ENCODE measurements around the gene PDE6B.

Gene PDE6B

DNA sequence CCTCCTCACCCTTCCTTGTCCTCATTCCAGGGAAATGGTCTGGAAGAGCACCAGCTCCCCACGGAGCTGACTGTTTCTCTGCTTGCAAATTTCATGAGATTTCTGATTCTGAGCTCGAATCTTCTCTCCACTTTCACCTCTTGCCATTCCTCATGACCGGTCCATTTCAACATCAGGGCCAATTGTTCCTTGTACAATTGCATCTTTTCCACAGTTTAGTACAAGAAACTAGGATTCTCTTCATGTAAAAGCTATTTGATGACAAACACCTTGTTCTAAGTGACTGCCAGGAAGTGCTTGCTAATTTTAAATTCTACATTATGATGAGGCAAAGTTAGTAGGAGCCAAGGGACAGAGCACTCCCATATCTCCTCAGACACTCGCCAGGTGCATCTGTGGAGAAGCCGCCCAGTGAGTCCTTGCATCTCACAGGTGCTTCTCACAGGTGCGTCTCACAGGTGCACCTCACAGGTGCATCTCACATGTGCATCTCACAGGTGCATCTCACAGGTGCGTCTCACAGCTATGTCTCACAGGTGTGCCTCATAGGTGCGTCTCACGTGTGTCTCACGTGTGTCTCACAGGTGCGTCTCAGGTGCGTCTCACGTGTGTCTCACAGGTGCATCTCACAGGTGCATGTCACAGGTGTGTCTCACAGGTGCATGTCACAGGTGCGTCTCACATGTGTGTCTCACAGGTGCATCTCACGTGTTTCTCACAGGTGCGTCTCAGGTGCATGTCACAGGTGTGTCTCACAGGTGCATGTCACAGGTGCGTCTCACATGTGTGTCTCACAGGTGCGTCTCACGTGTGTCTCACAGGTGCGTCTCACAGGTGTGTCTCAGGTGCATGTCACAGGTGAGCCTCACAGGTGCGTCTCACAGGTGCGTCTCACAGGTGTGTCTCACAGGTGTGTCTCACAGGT is 3.0 kb upstream of the PDE6B start:
- in situ Hi-C loops (cut with MboI; ENCODE audit: low sequenced_read_pairs) = no loop called here

DNA sequence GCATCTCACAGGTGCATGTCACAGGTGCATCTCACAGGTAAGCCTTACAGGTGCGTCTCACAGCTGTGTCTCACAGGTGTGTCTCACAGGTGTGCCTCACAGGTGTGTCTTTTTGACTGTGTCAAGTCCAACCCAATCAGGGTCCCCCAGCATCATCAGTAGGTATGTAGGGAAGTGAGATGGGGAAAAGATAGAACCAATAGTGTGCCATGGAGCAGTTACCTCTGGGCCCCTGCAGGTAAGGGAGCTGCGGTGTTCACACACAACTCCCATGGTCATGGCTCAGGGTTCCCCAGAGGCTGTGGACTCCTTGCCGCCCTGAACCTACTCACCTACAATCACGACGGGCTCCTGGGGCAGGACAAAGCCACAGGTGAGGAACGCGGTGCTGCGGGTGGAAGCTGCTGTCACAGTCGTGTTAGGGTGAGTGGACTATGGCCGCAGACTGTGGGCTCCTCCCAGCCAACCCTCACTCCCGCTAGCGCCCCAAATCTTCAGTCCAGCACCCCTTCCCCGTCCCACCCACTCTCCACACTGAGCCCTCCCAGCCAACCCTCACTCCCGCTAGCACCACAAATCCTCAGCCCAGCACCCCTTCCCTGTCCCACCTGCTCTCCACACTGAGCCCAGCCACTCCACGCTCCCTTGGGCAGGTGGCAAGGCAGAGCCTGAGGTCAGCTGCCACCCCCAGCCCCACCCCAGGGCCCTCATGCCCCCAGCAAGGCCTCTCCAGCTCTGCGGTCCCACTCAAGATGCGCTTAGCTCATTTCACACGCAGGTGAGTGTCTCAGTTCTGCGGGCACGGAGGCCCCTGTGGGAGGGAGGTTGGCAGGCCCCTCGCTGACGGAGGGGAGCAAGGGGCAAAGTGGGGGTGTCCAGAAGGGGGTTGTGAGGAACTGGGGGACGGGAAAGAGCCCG is 2.1 kb upstream of the PDE6B start:
- in situ Hi-C loops (cut with MboI; ENCODE audit: low sequenced_read_pairs) = no loop called here

DNA sequence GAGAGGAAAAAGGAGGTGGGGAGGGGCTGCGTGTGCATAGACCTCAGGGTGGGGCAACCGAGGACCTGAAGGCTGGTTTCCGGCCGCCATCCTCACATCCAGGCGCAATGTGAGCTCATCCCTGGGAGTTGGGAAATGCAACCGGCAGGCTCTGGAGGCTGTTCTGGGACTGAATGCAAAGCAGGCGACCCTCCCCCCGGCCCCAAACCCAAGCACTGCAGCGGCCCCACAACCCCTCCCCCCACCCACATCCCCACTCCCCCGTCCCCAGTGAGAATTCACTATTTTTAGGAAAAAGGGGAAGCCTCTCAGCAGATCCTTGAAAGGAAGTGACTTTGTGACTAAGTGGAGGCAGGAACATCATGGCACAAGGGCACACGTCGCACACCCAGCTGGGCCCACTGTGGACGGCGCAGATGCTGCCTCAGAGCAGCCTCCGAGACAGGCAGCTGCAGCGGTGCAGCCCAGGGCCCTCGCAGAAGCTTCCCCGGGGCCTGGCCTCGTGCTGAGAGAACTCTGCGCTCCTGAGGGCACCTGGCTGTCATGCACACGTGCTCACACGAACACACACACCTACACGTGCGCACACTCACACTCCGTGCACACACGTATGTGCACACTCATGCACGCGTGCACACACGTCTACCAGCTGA is 1.3 kb upstream of the PDE6B start:
- in situ Hi-C loops (cut with MboI; ENCODE audit: low sequenced_read_pairs) = no loop called here

DNA sequence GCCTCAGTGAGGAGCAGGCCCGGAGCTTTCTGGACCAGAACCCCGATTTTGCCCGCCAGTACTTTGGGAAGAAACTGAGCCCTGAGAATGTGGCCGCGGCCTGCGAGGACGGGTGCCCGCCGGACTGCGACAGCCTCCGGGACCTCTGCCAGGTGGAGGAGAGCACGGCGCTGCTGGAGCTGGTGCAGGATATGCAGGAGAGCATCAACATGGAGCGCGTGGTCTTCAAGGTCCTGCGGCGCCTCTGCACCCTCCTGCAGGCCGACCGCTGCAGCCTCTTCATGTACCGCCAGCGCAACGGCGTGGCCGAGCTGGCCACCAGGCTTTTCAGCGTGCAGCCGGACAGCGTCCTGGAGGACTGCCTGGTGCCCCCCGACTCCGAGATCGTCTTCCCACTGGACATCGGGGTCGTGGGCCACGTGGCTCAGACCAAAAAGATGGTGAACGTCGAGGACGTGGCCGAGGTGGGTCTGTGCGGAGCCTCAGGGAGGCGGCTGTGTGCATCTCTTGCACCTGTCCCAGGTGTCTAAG is 323 bp downstream of the PDE6B start:
- in situ Hi-C loops (cut with MboI; ENCODE audit: low sequenced_read_pairs) = no loop called here

DNA sequence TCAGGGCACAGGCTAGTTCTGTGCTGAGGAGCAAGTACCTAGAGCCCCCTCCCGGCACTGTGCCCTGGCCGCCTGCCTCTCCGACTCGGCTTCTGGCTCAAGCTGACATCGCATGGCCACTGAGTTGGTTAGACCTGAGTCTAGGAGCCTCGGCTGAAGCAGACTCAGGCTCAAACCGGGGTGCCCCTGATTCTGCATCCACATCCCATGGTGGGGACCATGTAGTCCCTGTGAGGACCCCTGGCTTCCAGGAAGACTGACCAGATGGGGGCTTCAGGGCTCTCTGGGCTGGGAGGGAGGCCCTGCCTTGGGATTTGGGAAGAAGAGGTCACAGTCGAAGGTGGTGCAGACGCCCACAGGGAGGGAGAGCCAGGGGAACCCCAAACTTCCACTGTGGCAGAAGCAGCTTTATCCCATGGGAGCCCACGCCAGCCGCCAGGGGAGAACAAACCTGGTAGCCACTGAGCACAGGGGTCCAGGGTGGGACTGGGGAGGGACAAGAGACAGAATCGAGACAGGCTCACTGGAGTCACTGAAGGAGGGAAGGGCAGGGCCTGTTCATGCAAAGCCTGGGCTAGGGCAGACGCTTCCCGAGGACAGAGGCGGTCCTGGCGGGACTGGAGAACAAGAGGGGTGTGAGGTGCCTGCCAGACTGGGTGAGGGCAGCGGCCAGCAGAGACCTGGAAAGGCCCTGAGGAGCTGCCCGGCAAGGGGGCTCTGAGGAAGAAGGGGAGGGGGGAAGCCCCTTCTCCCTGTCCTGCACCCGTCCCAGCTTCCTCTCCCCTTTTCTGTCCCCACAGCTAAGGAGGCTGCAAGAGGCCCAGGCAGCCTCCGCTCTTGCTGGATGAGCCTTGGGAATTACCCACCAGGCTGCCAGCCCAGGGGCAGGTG is 1.1 kb downstream of the PDE6B start:
- in situ Hi-C loops (cut with MboI; ENCODE audit: low sequenced_read_pairs) = no loop called here

DNA sequence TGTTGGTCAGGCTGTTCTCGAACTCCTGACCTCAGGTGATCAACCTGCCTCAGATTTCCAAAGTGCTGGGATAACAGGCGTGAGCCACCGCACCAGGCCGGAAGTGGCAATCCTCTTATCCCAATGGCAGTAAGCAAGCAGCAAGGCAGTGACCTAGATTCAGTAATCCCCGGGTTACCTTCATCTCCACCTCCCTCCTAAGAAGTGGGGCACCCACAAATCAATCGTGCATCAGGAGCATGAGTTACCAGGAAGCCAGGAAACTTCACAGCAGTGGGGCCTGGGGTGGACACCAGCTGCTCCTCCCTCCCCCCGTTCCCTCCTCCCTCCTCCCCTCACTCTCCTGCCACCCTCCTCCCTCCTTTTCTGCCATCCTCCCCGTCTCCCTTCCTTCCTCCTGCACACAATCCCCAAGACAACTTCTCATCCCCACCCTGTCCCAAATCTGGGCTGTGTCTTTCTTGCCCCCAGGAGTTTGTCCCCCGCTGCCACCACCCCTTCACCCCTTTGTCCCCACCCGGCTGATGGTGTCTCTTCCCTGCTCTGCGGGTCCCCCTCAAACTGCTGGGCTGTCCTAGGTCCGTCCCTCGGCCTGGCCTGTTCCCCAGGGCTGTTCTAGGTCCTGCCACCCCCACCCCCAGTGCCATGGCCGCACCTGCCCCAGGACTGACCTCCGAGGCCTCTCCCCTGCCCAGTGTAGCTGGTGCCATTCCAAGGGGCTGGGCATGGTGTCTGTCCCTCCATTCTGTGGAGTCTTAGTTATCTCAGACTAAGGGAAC is 2.2 kb downstream of the PDE6B start:
- in situ Hi-C loops (cut with MboI; ENCODE audit: low sequenced_read_pairs) = no loop called here

DNA sequence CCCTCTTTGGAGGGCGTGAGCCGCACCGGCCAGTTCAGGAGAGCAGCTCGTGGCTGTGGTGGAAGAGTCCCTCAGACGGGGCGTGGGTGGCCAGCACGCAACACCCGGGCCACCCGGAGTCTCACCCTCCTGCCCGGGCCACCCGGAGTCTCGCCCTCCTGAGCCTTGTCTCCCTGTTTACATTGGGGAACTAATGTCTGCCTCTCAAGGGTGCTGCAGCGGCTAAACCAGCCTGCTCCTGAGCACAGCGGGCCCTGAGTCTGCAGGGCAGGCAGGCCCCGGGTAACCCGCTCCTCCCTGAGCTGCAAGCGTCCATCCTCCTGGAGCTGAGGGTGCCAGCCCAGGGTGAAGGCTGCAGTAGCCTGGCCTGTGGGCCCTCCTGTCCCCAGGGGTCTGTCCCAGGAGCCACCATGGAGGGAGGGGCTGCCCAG is 3.0 kb downstream of the PDE6B start:
- in situ Hi-C loops (cut with MboI; ENCODE audit: low sequenced_read_pairs) = no loop called here

DNA sequence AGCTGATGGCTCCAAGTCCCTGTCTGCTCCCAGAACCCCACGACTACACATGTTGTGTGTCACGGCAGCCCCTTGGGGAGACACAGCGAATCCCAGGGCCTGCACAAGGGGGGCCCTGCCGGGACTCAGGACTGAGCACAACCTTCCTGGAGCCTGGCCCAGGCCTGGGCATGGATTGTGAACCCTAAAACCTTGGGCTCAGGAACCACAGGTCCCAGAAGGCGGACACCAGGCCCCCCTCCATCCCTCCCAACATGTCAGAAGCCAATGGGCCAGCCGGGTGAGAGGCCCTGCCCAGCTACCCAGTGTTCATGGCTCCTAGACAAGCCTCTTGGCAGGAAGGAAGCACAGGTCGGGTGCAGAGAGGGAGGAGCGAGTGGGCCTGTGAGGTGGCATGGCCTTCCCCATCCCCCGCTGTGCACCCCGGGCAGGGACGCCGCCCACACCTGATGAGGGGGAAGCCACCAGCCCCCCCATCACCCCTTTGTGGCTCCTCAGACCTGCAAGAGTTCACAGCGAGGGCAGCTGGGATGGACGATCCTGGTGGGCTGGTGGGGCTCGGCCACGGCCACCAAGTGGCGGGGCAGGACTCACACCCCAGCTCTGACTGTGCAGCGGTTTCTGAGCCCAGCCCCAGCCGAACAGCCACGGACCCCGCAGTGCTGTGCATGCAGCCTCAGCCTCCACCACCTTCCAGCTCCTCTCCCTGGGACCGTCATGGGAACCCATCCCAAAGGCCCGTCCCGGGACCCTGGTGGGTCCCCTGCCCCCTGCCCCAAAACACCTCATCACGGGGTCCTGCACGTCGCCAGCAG is 3.7 kb downstream of the PDE6B start:
- in situ Hi-C loops (cut with MboI; ENCODE audit: low sequenced_read_pairs) = no loop called here

DNA sequence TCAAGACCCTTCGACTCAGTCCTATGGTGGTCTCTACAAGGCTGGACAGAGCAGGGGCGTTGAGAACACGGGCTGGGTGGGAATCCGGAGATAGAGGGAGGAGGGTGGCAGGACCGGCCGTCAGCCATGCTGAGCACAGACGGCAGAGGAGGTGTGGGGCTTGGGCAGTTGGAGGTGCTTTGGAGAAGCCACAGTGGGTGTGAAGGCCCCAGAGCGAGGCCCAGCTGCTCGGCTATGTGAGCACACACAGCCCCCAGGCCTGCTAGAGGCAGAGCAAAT is 4.2 kb downstream of the PDE6B start:
- in situ Hi-C loops (cut with MboI; ENCODE audit: low sequenced_read_pairs) = no loop called here

DNA sequence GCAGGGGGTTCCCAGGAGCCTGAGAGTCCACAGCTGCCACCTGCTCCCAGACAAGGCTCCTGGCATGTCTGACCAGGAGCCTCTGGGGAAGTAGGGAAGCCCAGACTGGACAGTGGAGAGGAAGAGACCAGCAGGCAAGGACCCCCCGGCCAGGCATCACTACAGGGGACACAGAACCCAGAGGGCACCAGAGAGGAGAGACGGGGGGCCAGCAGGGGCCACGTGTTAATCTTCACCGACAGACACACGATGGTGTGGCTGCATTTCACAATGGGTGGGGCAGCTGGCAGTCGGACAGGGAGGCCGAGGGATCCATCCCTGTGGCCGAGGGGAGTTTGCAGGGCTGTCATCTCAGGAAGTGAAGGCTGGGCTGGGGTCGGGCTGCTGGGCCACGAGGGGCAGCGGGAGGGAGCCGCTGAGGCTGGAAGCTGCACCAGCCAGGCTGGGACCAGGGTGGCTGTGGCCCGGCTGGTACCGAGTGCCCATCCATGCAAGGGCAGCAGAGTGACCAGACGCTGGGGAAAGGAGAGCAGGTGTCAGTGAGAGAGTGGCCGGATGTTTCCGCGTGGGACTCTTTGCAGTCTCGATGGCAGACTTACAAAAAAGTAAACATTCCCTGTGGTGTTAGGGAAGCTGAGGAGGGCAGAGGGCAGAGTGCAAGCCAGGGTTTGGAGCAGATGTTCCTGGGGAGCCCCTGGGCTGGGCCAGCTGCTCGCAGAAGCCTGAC is 4.7 kb downstream of the PDE6B start:
- in situ Hi-C loops (cut with MboI; ENCODE audit: low sequenced_read_pairs) = no loop called here

DNA sequence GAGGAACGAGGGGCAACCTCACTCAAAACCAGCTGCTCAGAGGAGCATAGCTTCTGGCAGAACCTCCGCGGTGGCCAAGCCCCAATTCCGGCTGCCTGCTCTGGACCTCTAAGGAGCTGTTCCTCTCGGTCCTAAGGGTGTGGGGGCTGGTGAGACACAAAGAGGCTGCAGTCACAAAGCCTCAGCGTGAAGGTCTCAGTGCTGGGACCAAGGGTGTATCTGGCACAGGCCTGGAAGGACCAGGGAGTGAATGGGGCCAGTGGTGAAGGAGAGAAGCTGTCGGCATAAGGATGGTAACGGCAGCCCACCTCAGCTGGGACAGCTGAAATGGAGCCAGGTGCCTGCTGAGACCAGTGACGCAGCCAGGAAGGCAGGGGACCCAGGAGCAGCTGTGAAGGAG is 5.3 kb downstream of the PDE6B start:
- in situ Hi-C loops (cut with MboI; ENCODE audit: low sequenced_read_pairs) = no loop called here

DNA sequence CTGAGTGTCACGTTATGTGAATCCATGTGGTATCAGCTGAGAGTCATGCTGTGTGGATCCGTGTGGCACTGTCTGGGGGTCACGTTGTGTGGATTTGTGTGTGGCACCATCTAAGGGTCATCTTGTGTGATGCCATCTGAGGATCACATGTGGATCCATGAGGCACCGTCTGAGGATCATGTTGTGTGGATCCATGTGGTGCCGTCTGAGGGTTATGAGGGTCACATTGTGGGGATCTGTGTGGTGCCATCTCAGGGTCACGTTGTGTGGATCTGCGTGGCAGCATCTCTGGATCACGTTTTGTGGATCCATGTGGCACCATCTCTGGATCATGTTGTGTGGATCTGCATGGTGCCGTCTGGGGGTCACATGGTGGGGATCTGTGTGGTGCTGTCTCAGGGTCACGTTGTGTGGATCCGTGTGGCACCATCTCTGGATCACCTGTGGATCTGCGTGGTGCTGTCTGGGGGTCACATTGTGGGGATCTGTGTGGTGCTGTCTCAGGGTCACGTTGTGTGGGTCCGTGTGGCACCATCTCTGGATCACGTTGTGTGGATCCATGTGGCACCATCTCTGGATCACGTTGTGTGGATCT is 6.9 kb downstream of the PDE6B start:
- in situ Hi-C loops (cut with MboI; ENCODE audit: low sequenced_read_pairs) = no loop called here

DNA sequence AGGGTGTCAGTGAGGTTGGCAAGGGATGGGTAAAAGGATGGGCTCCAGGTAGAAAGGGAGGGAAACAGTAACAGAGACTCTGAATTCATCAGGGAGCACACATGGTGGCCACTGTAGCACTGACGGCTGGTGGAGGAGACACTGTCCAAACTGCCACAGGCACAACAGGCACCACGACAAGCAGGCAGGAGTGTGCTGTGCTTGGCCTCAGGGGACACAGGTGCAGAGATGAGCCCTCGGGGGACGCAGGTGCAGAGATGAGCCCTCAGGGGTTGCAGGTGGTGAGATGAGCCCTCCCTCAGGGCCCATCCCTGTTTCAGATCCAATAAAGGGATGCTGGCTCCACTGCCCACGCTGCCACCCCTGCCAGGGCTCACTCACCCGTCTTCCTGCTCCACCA is 7.6 kb downstream of the PDE6B start:
- in situ Hi-C loops (cut with MboI; ENCODE audit: low sequenced_read_pairs) = no loop called here

DNA sequence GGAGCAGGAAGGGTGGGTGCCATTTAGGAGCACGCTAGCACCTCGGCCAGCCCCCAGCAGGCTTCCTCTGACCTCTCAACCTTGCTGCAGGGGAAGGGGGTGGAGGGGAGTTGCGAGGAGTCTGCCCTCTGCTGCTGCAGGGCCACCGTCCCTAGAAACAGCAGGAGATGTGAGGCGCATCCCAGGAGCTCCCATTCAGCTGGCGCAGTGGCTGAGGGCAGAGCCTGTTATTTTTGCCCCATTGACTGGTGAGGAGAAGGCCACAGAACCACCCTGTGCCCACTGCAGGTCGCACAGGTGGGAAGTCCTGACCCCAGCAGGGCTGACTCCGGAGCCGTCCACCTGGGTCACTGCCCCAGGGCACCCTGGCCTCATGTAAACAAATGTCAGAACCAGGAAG is 8.0 kb downstream of the PDE6B start:
- in situ Hi-C loops (cut with MboI; ENCODE audit: low sequenced_read_pairs) = no loop called here

DNA sequence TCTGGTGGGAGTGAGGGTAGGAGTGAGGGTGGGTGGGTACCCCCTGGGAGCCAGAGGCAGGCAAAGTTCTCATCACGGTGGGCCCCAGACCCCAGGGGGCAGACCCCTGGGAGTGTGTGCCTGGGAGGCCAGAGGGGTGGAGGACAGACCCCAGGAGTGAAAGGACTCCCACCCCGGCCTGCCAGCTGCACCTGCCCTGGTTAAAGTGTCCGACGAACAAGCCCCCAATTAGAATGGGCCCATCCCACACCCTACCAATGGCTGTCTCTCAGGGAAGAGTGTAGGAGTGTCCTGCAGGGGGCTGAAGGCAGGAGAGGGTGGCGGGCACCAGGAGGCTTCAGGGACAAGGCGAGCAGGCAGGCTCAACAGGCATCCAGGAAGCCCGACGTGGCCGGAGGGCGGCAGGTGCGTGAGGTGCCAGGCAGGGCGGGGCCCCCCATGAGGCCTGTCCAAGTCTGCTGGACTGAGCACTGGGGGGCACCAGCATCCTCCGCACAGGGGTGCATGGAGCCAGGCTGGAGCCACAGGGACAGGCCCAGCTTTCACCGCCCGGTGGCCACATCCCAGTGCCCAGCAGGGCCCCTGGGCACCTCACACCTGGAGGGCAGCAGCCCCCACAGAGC is 8.7 kb downstream of the PDE6B start:
- in situ Hi-C loops (cut with MboI; ENCODE audit: low sequenced_read_pairs) = no loop called here

DNA sequence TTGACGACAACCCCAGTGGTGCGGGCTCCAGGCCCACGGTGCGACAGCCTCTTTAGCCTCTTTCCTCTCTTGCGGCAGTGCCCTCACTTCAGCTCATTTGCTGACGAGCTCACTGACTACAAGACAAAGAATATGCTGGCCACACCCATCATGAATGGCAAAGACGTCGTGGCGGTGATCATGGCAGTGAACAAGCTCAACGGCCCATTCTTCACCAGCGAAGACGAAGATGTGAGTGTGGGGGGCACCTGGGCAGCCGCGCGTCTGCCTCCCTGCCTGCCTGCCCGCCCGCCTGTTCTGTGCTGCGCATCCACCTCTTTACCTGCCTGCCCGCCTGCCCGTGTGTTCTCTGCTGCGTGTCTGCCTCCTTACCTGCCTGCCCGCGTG is 9.2 kb downstream of the PDE6B start:
- in situ Hi-C loops (cut with MboI; ENCODE audit: low sequenced_read_pairs) = no loop called here

Data from HL-60/S4 treated with retinoic acid at 250 ng/mL for 4 days and 3 days (cell line).